HL-60 (cell line): Measurements from ENCODE around the gene VTI1A.

ENCODE experiments used
- DNase-seq, 2 experiments: peaks; one replicate each; pipeline ENCODE4 v3.0.0-alpha.2; 2010 to 2020; ENCODE audit warnings: low read depth in 1 of 2, low spot score in 1 of 2
- H3K27ac ChIP-seq: fragments of 250-450 bp; sonication (Bioruptor Pico); replicated peaks from 2 replicates; pipeline ENCODE4 v1.5.1; 2020; ENCODE audit warnings: mild to moderate bottlenecking, moderate library complexity
- H3K27me3 ChIP-seq: fragments of 250-450 bp; sonication (Bioruptor Pico); 2 replicates; pipeline ENCODE4 v1.5.1; 2021; ENCODE audit warnings: mild to moderate bottlenecking, moderate library complexity; ENCODE audit not compliant: insufficient read depth, poor library complexity, severe bottlenecking
- H3K4me3 ChIP-seq: replicated peaks from 2 replicates; pipeline ENCODE4 v1.5.1; 2011; ENCODE audit warnings: mild to moderate bottlenecking, control low read depth, low read length; ENCODE audit not compliant: insufficient read depth
- GABPA ChIP-seq: IDR thresholded peaks from 2 replicates; pipeline ENCODE4 v1.6.1; 2012; ENCODE audit warnings: low read depth
- POLR2AphosphoS5 ChIP-seq: IDR thresholded peaks from 2 replicates; pipeline ENCODE4 v1.6.1; 2012; ENCODE audit warnings: low read depth
- SPI1 ChIP-seq: IDR thresholded peaks from 2 replicates; pipeline ENCODE4 v1.6.1; 2012; ENCODE audit warnings: low read depth, mild to moderate bottlenecking, borderline replicate concordance
- TF ChIP-seq, protein P1 (sequence below): IDR thresholded peaks from one replicate; pipeline ENCODE4 v1.5.1; 2011; ENCODE audit warnings: low read length, control low read depth, inconsistent platforms; ENCODE audit not compliant: insufficient read depth
- TF ChIP-seq, protein P2 (sequence below): IDR thresholded peaks from 2 replicates; pipeline ENCODE4 v1.6.1; 2012; ENCODE audit warnings: low read depth; ENCODE audit not compliant: insufficient replicate concordance

The VTI1A gene

DNA sequence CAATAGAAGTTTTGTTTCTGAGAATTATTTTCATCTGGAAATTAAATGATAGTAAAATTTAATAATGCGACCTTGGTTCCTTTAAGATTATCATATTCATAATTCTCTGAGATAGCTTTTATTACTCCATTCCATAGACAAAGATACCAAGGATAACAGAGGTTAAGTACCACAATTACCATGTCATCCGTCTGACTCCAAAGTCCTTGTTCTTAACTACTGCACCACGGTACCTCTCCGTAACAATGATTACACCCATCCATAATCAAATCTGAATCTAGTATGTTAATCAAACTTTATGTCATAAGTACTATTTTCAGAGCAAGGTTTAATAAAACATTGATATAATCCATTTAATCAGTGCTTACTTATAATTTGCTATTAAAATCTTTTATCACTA is 8.7 kb upstream of the VTI1A start:
- TF ChIP-seq POLR2AphosphoS5 = no peak
- no peak for TF ChIP-seq SPI1
- TF ChIP-seq, protein P1, sequence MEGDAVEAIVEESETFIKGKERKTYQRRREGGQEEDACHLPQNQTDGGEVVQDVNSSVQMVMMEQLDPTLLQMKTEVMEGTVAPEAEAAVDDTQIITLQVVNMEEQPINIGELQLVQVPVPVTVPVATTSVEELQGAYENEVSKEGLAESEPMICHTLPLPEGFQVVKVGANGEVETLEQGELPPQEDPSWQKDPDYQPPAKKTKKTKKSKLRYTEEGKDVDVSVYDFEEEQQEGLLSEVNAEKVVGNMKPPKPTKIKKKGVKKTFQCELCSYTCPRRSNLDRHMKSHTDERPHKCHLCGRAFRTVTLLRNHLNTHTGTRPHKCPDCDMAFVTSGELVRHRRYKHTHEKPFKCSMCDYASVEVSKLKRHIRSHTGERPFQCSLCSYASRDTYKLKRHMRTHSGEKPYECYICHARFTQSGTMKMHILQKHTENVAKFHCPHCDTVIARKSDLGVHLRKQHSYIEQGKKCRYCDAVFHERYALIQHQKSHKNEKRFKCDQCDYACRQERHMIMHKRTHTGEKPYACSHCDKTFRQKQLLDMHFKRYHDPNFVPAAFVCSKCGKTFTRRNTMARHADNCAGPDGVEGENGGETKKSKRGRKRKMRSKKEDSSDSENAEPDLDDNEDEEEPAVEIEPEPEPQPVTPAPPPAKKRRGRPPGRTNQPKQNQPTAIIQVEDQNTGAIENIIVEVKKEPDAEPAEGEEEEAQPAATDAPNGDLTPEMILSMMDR = no peak
- TF ChIP-seq GABPA = no peak
- TF ChIP-seq, protein P2, sequence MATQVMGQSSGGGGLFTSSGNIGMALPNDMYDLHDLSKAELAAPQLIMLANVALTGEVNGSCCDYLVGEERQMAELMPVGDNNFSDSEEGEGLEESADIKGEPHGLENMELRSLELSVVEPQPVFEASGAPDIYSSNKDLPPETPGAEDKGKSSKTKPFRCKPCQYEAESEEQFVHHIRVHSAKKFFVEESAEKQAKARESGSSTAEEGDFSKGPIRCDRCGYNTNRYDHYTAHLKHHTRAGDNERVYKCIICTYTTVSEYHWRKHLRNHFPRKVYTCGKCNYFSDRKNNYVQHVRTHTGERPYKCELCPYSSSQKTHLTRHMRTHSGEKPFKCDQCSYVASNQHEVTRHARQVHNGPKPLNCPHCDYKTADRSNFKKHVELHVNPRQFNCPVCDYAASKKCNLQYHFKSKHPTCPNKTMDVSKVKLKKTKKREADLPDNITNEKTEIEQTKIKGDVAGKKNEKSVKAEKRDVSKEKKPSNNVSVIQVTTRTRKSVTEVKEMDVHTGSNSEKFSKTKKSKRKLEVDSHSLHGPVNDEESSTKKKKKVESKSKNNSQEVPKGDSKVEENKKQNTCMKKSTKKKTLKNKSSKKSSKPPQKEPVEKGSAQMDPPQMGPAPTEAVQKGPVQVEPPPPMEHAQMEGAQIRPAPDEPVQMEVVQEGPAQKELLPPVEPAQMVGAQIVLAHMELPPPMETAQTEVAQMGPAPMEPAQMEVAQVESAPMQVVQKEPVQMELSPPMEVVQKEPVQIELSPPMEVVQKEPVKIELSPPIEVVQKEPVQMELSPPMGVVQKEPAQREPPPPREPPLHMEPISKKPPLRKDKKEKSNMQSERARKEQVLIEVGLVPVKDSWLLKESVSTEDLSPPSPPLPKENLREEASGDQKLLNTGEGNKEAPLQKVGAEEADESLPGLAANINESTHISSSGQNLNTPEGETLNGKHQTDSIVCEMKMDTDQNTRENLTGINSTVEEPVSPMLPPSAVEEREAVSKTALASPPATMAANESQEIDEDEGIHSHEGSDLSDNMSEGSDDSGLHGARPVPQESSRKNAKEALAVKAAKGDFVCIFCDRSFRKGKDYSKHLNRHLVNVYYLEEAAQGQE = no peak
- H3K4me3 ChIP-seq = no peak overlapping the region
- H3K27ac ChIP-seq = no peak overlapping the region
- H3K27me3 ChIP-seq = no peaks in the 10 kb centered on the region
- DNase-seq = no peak

DNA sequence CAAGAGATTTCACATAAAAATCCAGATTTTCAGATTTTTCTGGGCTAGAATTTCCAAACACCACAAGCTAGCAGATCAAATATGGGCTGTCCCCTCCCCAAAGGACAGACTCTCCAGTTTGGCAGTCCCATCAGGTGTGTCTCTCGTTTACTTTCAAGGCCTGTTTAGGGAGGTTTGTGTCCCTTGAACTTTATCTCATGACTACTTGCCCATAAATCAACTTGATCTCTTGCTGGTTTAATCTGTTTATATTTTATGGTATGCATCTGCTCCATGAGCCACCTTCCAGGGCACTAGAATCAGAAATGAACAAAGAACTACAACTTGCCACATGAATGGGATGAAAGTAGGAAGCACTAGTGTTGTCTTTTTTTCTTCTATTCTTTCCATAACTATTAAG is 5.5 kb upstream of the VTI1A start:
- no peak for TF ChIP-seq SPI1
- no peak for TF ChIP-seq POLR2AphosphoS5
- no peak for TF ChIP-seq GABPA
- TF ChIP-seq, protein P1 = no peak
- TF ChIP-seq, protein P2 = no peak
- Histone ChIP-seq H3K27me3 (no peaks in the 10 kb centered on the region), H3K27ac (no peak overlapping the region), H3K4me3 (no peak overlapping the region)
- DNase-seq = no peak

DNA sequence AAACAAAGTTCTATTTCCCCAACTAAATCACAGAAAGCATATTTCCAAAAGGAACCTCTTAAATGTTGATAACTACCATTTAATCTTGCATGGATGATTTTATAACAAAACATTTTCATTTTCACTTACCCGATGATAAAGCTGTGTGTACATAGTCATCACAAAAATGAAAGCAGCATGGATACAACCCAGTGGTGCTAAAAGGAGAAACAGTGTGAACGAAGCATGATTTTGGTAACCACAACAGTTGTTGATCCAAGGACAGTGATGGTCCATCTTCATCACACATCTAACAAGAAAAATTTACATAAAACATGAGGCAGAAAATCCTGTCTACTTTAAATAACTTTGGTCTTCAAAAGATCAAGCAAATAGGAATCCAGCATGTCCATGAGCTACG is 5.0 kb upstream of the VTI1A start:
- Histone ChIP-seq H3K27me3 (no peaks in the 10 kb centered on the region), H3K27ac (no peak overlapping the region), H3K4me3 (no peak overlapping the region)
- DNase-seq = no peak
- TF ChIP-seq, protein P1 = no peak
- TF ChIP-seq GABPA = no peak
- no peak for TF ChIP-seq POLR2AphosphoS5
- TF ChIP-seq, protein P2 = no peak
- no peak for TF ChIP-seq SPI1
